Kidney epithelial cell (primary cell): Measurements from ENCODE around the gene SEBOX. TPM values are rescaled to one million over a fixed set of nuclear protein-coding genes. Genes with fewer than 3 reads are reported as not detected.
A peak's percentile ranks its signal among the peaks of the same experiment; 100 is the strongest.

Experiments used
- DNase-seq: peaks from one replicate; pipeline ENCODE4 v3.0.0-alpha.2; 2010; ENCODE audit warnings: low read depth
- H3K27me3 ChIP-seq: 2 replicates; pipeline ENCODE4 v1.6.0; 2011; ENCODE audit warnings: low read length; ENCODE audit not compliant: control insufficient read depth, insufficient read depth
- H3K36me3 ChIP-seq: 2 replicates; pipeline ENCODE4 v1.5.1; 2011; ENCODE audit warnings: low read length; ENCODE audit not compliant: control insufficient read depth, insufficient read depth
- H3K4me3 ChIP-seq: 2 replicates; pipeline ENCODE4 v1.5.1; 2011; ENCODE audit warnings: low read depth, mild to moderate bottlenecking, control low read depth, low read length
- CTCF ChIP-seq: IDR thresholded peaks from 2 replicates; pipeline ENCODE4 v1.5.1; 2011; ENCODE audit warnings: mild to moderate bottlenecking, moderate library complexity, low read length, control low read depth, inconsistent platforms; ENCODE audit not compliant: insufficient read depth, poor library complexity, severe bottlenecking
- total RNA-seq: library from RNA; depleted of rRNA; stranded (reverse); fragments of >200 nt; gene quantifications from 2 replicates; pipeline ENCODE4 v1.2.3, GENCODE V29; 2015

Gene SEBOX
- total RNA-seq, 1 donor from 2014 or later: not detected

GRCh38 chr17:28372945-28373274 is 7.9 kb upstream of the SEBOX start:
- no peak for DNase-seq
- Histone ChIP-seq H3K36me3 (no peaks in the 10 kb centered on the region), H3K4me3 (no peak overlapping the region), H3K27me3 (peaks cover 11% of the 10 kb centered on the region)
- no peak for TF ChIP-seq CTCF

- Histone ChIP-seq H3K36me3 (no peaks in the 10 kb centered on the region), H3K4me3 (peak overlapping the region; percentile 35), H3K27me3 (peaks cover 11% of the 10 kb centered on the region)
- DNase-seq: no peak
- no peak for TF ChIP-seq CTCF
Observed at GRCh38 chr17:28372203-28372944, 7.4 kb upstream of the SEBOX start.

DNA sequence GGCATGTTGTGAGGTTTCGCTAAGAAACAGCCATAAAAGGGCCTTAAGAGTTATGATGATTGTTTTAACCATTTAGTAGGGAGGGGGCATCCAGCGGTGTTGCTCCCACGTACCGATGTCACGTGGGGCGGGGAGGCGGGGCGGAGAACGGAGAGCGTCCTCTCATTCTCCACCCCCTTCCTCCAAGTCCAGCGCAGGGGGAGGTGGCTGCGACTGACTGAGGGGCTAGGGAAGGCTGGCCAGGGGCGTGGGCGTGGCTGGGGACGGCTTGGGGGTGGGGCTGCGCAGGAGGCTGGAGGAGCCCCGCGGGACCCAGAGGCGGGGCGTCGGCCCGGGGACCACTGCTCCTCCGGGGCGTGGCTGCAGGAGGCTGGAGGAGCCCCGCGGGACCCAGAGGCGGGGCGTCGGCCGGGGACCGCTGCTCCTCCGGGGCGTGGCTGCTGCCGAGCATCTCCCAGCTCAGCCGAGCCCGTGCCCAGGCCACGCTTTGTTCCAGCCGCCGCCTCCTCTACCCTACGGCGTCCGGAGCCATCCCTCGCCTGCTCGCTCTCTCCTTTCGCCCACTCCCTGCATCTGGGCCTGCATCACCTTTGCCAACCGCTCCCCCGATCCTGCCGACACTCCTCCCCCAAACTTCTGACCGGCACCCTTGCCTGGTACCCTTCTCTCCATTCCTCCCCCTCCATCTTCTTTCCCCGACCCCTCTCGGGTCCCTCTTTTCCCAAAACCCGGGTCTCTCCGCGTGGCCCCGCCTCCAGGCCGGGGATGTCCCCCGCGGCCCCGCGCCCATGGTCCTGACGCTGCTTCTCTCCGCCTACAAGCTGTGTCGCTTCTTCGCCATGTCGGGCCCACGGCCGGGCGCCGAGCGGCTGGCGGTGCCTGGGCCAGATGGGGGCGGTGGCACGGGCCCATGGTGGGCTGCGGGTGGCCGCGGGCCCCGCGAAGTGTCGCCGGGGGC is 6.5 kb upstream of the SEBOX start, which contains the start of gene SARM1:
Gene SARM1, plus strand, starts transcription at position 450 of the 958 bp plus-strand sequence. Its CDS starts 339 bp downstream, at position 789.
- TF ChIP-seq CTCF: no peak
- Histone ChIP-seq H3K27me3 (peaks cover 11% of the 10 kb centered on the region), H3K36me3 (no peaks in the 10 kb centered on the region), H3K4me3 (peak within 1 kb of the TSS; percentile 35)
- DNase-seq: no peak

GRCh38 chr17:28370744-28371103 is 5.7 kb upstream of the SEBOX start:
- no peak for TF ChIP-seq CTCF
- peaks cover 11% of the 10 kb centered on the region for H3K27me3 ChIP-seq
- no peaks in the 10 kb centered on the region for H3K36me3 ChIP-seq
- no peak overlapping the region for H3K4me3 ChIP-seq
- DNase-seq: no peak

- no peak for DNase-seq
- peaks cover 11% of the 10 kb centered on the region for H3K27me3 ChIP-seq
- no peak within 1 kb of the TSS for H3K4me3 ChIP-seq
- no peaks in the 10 kb centered on the region for H3K36me3 ChIP-seq
- TF ChIP-seq CTCF: no peak
Observed at GRCh38 chr17:28370035-28370743, 5.2 kb upstream of the SEBOX start, which contains the start of gene VTN. TSS of gene VTN (minus strand) at chr17:28370307. CDS start at chr17:28370203, 104 bp downstream.
